ENCODE measurements around the gene MYH15.

The MYH15 gene

DNA sequence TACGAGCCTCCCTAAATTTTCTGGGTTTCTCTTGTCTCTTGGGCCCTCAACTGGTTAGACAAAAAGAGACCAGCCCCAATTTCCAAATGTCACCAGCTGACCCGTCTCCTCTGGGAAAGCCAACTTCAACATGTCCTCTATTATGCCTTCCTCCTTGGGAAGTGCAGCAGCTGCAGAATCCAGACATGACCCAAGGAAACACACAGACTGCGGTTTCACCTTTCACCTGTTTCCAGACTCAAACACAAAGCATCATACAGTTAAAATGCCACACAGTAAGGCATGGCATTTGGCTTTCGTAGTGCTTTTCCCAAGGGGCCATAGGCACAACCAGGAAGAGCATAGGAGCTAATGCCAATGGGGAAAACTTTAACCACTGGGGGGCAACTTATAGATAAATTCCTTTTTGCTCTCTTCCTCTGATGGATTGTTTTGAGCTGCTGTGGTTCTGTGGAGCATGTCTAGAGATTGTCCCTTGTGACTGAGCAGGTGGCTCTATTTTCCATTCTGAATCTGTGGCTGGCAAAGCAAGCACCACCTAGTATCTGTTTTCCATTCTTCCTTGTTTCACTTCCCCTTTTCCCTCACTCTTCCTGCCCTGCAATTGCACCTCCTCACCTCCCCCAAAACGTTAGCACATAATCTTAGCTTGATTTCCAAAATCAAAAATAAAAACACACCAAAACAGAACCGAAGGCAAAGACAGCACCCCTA is 164.7 kb downstream of the MYH15 start:
- Histone ChIP-seq H3K4me3 (no peak overlapping the region), H3K9ac (ENCODE audit: insufficient read length) (no peak overlapping the region), H3K9me3 (ENCODE audit: low read depth, low read length) (no peaks in the 10 kb centered on the region), H3K36me3 (ENCODE audit: insufficient read depth, low read length) (no peaks in the 10 kb centered on the region), H3K27ac (no peak overlapping the region)
- no peak for DNase-seq (ENCODE audit: low read depth, low spot score)
- TF ChIP-seq FOXP2 (optimal IDR thresholded peaks at IDR 0.05; ENCODE audit: control extremely low read depth, extremely low read length, insufficient read depth): no peak
- TF ChIP-seq EZH2 (IDR thresholded peaks at IDR 0.05): no peak
- no peak for TF ChIP-seq POLR2AphosphoS5 (IDR thresholded peaks at IDR 0.05; ENCODE audit: borderline replicate concordance, low read depth, low read length)

DNA sequence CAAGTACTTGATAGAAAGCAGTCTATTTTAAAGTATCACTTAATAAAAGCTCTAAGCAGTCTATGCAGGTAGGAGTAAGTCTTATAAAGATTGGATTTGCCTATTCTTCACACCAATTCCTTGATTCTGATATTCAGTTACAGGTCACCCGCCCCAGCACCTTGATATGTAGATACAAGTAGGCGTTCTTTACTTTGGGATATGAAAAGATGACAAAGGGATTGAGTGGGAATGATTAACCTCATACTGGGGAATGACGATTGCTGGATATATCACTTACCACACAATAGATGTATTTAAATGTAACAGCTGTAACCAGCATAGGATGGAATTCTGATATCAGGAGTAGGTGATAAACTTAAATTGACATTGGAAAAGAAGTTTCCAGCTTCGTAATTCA is 166.9 kb downstream of the MYH15 start:
- DNase-seq (ENCODE audit: low read depth, low spot score): no peak
- TF ChIP-seq POLR2AphosphoS5 (IDR thresholded peaks at IDR 0.05; ENCODE audit: borderline replicate concordance, low read depth, low read length) (no peak), FOXP2 (optimal IDR thresholded peaks at IDR 0.05; ENCODE audit: control extremely low read depth, extremely low read length, insufficient read depth) (no peak), EZH2 (IDR thresholded peaks at IDR 0.05) (no peak)
- Histone ChIP-seq H3K36me3 (ENCODE audit: insufficient read depth, low read length) (no peaks in the 10 kb centered on the region), H3K9me3 (ENCODE audit: low read depth, low read length) (no peaks in the 10 kb centered on the region), H3K27ac (no peak overlapping the region), H3K9ac (ENCODE audit: insufficient read length) (no peak overlapping the region), H3K4me3 (no peak overlapping the region)

DNA sequence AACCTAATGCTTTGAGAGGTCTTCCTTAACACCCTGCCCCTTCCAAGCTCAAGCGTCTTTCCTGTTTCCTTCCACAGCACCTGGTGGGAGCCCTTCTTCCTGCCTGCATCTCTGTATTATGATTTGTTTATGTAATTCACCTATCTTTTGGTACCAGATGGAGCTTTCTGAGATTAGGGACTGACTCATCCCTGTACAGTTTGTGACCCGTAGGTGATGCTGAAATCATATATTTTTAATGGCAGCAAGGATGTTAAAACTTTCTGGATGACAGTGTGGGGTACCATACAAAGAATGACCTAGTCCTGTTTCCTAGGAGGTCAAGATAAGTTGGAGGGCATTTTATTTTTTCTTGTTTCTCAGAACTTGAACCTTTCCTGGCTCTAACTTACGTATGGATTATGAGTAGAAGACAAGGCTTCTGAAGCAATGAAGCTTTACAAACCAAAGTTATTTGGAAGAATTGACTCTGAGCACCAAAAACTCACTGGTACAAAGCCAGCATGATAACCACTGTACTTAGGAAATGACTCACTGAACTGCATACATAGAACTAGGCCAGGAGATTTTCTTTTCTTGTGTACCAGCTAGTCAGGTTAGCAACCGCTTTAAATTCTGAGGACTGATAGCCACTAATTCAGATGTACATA is 167.4 kb downstream of the MYH15 start:
- no peak overlapping the region for H3K9ac ChIP-seq (ENCODE audit: insufficient read length)
- no peak overlapping the region for H3K27ac ChIP-seq
- H3K36me3 ChIP-seq (ENCODE audit: insufficient read depth, low read length): no peaks in the 10 kb centered on the region
- no peak overlapping the region for H3K4me3 ChIP-seq
- TF ChIP-seq POLR2AphosphoS5 (IDR thresholded peaks at IDR 0.05; ENCODE audit: borderline replicate concordance, low read depth, low read length): no peak
- no peak for TF ChIP-seq EZH2 (IDR thresholded peaks at IDR 0.05)
- no peak for TF ChIP-seq FOXP2 (optimal IDR thresholded peaks at IDR 0.05; ENCODE audit: control extremely low read depth, extremely low read length, insufficient read depth)
- DNase-seq (ENCODE audit: low read depth, low spot score): no peak
- H3K9me3 ChIP-seq (ENCODE audit: low read depth, low read length): no peaks in the 10 kb centered on the region

DNA sequence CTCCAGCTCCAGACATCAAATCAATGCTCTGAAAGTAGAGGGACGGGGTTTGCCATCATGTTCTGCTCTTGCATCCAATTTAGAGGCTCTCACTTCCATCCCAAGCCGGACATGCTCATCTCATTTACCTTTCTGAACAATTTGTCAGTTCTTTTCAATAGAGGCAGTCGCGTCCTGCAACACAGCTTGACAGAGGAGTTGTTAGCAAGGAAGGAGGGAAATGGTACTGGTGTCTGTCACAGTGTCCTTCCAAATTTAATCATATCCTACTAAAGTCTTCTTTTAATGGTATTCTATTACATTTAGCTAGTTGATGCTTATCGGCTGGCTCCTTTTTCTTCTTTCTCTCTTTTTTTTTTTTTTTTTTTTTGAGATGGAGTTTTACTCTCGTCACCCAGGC is 168.5 kb downstream of the MYH15 start:
- no peaks in the 10 kb centered on the region for H3K36me3 ChIP-seq (ENCODE audit: insufficient read depth, low read length)
- H3K27ac ChIP-seq: no peak overlapping the region
- TF ChIP-seq POLR2AphosphoS5 (IDR thresholded peaks at IDR 0.05; ENCODE audit: borderline replicate concordance, low read depth, low read length) (no peak), FOXP2 (optimal IDR thresholded peaks at IDR 0.05; ENCODE audit: control extremely low read depth, extremely low read length, insufficient read depth) (no peak), EZH2 (IDR thresholded peaks at IDR 0.05) (no peak)
- H3K9me3 ChIP-seq (ENCODE audit: low read depth, low read length): no peaks in the 10 kb centered on the region
- H3K9ac ChIP-seq (ENCODE audit: insufficient read length): no peak overlapping the region
- DNase-seq (ENCODE audit: low read depth, low spot score): no peak
- no peak overlapping the region for H3K4me3 ChIP-seq

DNA sequence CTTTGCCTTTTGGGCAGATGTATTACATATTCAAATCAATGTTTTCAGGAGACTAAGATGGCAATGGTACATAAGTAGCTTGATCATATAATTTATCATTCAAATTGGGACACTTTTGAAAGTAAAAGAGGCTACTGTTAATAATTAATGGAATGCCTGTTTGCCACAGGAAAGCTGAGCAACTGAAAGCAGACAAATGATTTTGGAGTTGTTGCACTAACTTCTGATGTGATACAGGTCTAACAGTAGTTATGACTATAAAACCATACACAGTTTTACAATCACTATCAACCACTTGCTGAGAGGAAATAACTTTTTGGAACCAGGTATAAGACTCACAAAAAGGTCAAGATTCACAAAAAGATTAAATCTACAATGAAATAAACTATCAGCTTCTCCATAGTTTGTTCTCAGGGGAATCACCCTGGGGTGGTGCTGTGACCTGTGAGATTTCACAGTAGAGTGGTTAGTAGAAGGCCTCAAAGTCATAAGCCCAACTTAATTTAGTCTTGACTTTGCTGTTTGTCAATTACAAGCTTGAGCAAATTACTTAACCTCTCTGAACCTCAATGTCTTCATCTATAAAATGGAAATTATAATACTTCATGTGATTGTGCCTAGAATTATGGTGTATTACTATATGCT is 171.4 kb downstream of the MYH15 start:
- Histone ChIP-seq H3K9me3 (ENCODE audit: low read depth, low read length) (no peaks in the 10 kb centered on the region), H3K27ac (no peak overlapping the region), H3K4me3 (no peak overlapping the region), H3K9ac (ENCODE audit: insufficient read length) (no peak overlapping the region), H3K36me3 (ENCODE audit: insufficient read depth, low read length) (no peaks in the 10 kb centered on the region)
- no peak for TF ChIP-seq POLR2AphosphoS5 (IDR thresholded peaks at IDR 0.05; ENCODE audit: borderline replicate concordance, low read depth, low read length)
- TF ChIP-seq EZH2 (IDR thresholded peaks at IDR 0.05): no peak
- TF ChIP-seq FOXP2 (optimal IDR thresholded peaks at IDR 0.05; ENCODE audit: control extremely low read depth, extremely low read length, insufficient read depth): no peak
- DNase-seq (ENCODE audit: low read depth, low spot score): no peak

DNA sequence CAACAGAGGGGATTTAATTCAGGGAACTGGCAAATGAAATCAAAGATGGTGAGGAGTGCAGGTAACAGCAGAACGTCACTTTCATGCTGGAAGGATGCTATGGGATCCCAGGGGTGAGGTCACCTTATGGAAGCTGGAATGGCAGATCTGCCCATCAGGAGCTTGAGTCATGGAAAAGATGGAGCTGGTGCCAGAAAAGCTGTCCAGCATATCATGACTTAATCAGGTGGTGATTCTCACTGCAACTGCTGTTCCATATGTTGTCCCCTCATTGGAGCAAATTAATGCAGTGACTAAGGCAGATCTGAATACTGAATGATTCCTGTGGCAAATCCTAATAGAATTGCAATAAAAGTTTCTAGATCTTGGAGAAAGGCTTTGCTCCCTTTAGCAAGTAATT is 175.7 kb downstream of the MYH15 start:
- H3K36me3 ChIP-seq (ENCODE audit: insufficient read depth, low read length): no peaks in the 10 kb centered on the region
- H3K4me3 ChIP-seq: no peak overlapping the region
- no peaks in the 10 kb centered on the region for H3K9me3 ChIP-seq (ENCODE audit: low read depth, low read length)
- no peak overlapping the region for H3K9ac ChIP-seq (ENCODE audit: insufficient read length)
- H3K27ac ChIP-seq: no peak overlapping the region
- no peak for TF ChIP-seq POLR2AphosphoS5 (IDR thresholded peaks at IDR 0.05; ENCODE audit: borderline replicate concordance, low read depth, low read length)
- no peak for TF ChIP-seq EZH2 (IDR thresholded peaks at IDR 0.05)
- no peak for TF ChIP-seq FOXP2 (optimal IDR thresholded peaks at IDR 0.05; ENCODE audit: control extremely low read depth, extremely low read length, insufficient read depth)
- DNase-seq (ENCODE audit: low read depth, low spot score): no peak

DNA sequence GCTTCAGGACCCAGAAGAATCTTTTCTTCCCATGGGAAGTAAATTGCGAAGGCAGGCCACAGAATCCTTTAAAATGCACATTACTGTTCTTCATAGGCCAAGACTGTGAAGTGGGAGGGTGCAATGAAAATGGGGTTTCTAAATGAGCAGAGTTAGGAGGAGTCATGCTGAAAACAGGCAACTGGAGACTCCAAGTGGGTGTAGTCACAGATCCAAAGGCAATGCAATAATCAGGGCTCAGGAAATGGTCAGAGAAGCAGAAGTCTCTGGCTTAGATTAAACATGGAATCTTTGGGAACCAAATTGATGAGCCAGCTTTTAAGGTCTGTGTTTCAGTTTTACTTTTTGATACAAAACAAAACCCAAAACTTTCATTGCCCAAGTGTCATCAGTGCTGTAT is 176.4 kb downstream of the MYH15 start:
- Histone ChIP-seq H3K36me3 (ENCODE audit: insufficient read depth, low read length) (no peaks in the 10 kb centered on the region), H3K9me3 (ENCODE audit: low read depth, low read length) (no peaks in the 10 kb centered on the region), H3K4me3 (no peak overlapping the region), H3K27ac (no peak overlapping the region), H3K9ac (ENCODE audit: insufficient read length) (no peak overlapping the region)
- TF ChIP-seq EZH2 (IDR thresholded peaks at IDR 0.05): no peak
- no peak for DNase-seq (ENCODE audit: low read depth, low spot score)

DNA sequence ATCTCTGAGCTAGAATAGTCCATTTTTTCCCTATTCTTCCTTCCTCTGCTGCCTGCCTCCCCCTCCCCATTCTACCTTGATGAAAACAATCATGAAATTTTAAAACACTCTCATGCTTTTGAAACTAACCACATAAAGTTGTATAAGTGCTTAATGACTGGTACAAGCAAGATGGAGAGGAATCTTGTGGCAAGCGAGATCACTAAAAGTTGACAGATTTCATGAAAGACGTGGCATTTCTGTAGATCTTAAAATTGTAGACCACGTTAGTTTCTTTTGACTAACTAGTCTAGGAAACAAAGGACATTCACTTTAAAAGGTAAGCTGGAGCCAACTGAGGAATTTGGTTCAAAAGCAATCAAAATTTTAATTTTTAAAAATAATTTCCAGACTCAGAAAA is 178.6 kb downstream of the MYH15 start:
- Histone ChIP-seq H3K9ac (ENCODE audit: insufficient read length) (no peak overlapping the region), H3K9me3 (ENCODE audit: low read depth, low read length) (no peaks in the 10 kb centered on the region), H3K27ac (no peak overlapping the region), H3K36me3 (ENCODE audit: insufficient read depth, low read length) (no peaks in the 10 kb centered on the region), H3K4me3 (no peak overlapping the region)
- DNase-seq (ENCODE audit: low read depth, low spot score): no peak
- TF ChIP-seq FOXP2 (optimal IDR thresholded peaks at IDR 0.05; ENCODE audit: control extremely low read depth, extremely low read length, insufficient read depth): no peak

Measured in SK-N-MC (cell line).